Activated naive CD4-positive, alpha-beta T cell treated with anti-CD3 and anti-CD28 coated beads, Interleukin-2, amount 10 ng/mL, durations not matched to agents 7 days and 5 days (primary cell): ENCODE results near the gene NSMF.
"Not testable (repeated sequence)": the region's sequence is repeated elsewhere in the genome, so short reads cannot be mapped to it uniquely, and the experiment has no call there.

ENCODE experiments used
- CTCF ChIA-PET: fragments of 350-600 bp; sonication (Branson Sonifier 250); formaldehyde crosslinking; loops from one replicate; lab custom pipeline; 2021; ENCODE audit warnings: antibody characterized with exemption; lab: Charles Lee
- DNase-seq: peaks from one replicate; pipeline ENCODE4 v3.0.0-alpha.2; 2020
- H3K27ac Mint-ChIP-seq: one replicate; pipeline ENCODE4 v1.8.0; 2021; ENCODE audit warnings: mild to moderate bottlenecking, moderate library complexity, mixed read lengths
- H3K27me3 Mint-ChIP-seq: one replicate; pipeline ENCODE4 v1.8.0; 2021; ENCODE audit warnings: mild to moderate bottlenecking, mixed read lengths
- H3K36me3 Mint-ChIP-seq: one replicate; pipeline ENCODE4 v1.8.0; 2021; ENCODE audit warnings: mixed read lengths
- H3K4me1 Mint-ChIP-seq: one replicate; pipeline ENCODE4 v1.8.0; 2021; ENCODE audit warnings: mixed read lengths
- H3K4me3 Mint-ChIP-seq: one replicate; pipeline ENCODE4 v1.8.0; 2021; ENCODE audit warnings: mild to moderate bottlenecking, moderate library complexity, mixed read lengths
- H3K9me3 Mint-ChIP-seq: one replicate; pipeline ENCODE4 v1.8.0; 2021; ENCODE audit warnings: mixed read lengths

Gene NSMF

DNA sequence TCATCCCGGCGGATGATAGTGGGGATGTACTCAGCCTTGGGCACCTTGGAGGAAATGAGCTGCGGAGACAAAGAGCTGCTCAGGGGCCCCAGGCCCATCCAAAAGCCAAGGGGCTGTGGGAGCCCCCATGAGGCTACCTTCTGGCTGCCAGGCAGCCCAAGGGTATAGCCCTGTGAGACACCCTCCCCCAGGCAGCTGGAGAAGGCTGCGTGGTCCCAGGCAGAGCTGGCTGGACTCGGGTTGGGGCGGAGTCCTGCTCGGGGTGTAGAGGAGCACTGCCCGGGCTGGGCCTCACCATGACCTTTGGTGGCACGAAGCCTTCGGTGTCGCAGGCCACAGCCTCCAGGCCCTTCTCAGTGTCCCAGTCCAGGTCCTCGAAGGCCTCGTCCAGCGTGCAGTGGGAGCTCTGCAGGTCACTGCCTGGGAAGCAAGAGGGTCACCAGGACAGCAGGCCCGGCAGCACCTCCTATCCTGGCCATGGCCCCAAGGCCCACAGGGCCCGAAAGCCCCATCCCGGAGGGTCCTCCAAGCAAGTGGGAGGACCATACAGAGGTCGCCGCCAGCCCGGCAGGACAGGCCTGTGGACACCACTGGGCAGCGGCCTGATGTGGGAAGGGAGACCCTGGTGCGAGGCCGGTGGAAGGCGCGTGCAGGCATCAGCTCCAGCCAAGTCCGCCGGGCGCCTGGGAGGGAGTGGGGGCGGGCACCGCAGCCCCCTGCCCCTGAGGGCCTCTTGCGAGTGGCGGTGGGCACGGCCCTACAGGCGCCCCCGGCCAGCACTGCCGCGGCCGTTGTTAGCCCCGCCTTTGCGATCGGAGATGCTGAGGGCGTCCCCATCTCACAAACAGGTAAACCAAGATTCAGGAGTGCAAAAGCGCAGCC, 6.1 kb downstream of the NSMF start:
- Mint-ChIP-seq H3K9me3 (no peaks in the 10 kb centered on the region), H3K27me3 (no peaks in the 10 kb centered on the region), H3K36me3 (peaks cover 18% of the 10 kb centered on the region), H3K4me1 (peaks cover 54% of the 10 kb centered on the region), H3K4me3 (no peak overlapping the region), H3K27ac (no peak overlapping the region)
- peak; percentile 20 for DNase-seq
- CTCF ChIA-PET: interaction anchor here (0.8 kb wide), 1 partner anchor 10 kb away, joined by 4 read pairs; no protein-coding TSS in a partner anchor

DNA sequence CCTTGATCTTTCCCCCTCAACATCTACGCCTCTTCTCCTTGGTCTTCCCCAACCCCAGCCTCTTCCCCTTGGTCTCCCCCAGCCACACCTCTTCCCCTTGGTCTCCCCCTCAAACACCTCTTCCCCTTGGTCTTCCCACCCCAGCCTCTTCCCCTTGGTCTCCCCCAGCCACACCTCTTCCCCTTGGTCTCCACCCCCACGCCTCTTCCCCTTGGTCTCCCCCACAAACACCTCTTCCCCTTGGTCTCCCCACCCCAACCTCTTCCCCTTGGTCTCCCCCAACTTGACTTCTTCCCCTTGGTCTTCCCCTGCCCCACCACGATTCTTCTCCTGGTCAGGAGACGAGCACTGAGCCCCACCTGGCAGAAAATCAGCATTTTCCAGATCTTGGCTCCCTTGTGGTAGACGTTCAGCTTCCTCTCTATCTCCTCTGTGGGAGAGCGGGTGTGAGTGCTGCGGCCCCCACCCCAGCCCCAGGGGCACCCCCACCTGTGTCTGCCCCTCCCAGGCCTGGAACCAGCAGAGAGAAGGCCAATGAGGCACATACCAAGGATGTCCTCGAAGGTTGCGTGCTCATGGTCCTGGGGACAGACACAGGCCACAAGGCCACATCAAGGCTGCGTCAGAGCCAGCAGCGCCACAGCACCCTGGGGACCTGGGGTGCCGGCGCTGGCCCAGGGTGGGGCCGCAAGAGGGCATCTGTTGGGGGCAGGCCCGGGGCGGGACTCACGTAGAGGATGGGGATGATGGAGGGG, 7.0 kb downstream of the NSMF start:
- Mint-ChIP-seq H3K27me3 (peaks cover 5% of the 10 kb centered on the region), H3K4me1 (peaks cover 54% of the 10 kb centered on the region), H3K4me3 (no peak overlapping the region), H3K27ac (peak overlapping the region; percentile 64), H3K36me3 (peaks cover 18% of the 10 kb centered on the region), H3K9me3 (no peaks in the 10 kb centered on the region)
- CTCF ChIA-PET: interaction anchor here (0.8 kb wide), 1 partner anchor 9 kb away, joined by 4 read pairs; no protein-coding TSS in a partner anchor
- DNase-seq: peak; percentile 24

DNA sequence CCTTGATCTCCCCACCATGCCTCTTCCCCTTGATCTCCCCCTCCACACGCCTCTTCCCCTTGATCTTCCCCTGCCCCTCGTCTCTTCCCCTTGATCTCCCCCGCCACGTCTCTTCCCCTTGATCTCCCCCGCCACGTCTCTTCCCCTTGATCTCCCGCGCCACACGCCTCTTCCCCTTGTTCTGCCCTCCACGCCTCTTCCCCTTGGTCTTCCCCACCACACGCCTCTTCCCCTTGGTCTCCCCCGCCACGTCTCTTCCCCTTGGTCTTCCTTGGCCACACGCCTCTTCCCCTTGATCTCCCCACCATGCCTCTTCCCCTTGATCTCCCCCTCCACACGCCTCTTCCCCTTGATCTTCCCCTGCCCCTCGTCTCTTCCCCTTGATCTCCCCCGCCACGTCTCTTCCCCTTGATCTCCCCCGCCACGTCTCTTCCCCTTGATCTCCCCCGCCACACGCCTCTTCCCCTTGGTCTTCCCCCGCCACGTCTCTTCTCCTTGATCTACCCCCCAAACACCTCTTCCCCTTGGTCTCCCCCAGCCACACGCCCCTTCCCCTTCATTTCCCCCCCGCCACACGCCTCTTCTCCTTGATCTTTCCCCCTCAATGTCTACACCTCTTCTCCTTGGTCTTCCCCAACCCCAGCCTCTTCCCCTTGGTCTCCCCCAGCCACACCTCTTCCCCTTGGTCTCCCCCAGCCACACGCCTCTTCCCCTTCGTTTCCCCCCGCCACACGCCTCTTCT, 7.7 kb downstream of the NSMF start:
- H3K36me3 Mint-ChIP-seq: peaks cover 16% of the 10 kb centered on the region
- H3K4me3 Mint-ChIP-seq, CTCF ChIA-PET, H3K9me3 Mint-ChIP-seq, H3K27ac Mint-ChIP-seq: not testable (repeated sequence)
- peaks cover 12% of the 10 kb centered on the region for H3K27me3 Mint-ChIP-seq
- peak; percentile 39 for DNase-seq
- H3K4me1 Mint-ChIP-seq: peaks cover 52% of the 10 kb centered on the region

DNA sequence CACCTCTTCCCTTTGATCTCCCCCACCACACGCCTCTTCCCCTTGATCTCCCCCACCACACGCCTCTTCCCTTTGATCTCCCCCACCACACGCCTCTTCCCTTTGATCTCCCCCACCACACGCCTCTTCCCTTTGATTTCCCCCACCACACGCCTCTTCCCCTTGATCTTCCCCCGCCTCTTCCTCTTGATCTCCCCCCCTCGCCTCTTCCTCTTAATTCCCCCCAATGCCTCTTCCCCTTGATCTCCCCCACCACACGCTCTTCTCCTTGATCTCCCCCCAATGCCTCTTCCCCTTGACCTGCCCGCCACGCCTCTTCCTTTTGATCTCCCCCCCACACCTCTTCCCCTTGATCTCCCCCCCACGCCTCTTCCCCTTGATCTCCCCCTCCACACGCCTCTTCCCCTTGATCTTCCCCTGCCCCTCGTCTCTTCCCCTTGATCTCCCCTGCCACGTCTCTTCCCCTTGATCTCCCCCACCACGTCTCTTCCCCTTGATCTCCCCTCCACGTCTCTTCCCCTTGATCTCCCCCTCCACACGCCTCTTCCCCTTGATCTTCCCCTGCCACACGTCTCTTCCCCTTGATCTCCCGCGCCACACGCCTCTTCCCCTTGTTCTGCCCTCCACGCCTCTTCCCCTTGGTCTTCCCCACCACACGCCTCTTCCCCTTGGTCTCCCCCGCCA, 8.5 kb downstream of the NSMF start:
- H3K4me3 Mint-ChIP-seq, H3K9me3 Mint-ChIP-seq, CTCF ChIA-PET: not testable (repeated sequence)
- Mint-ChIP-seq H3K36me3 (peaks cover 13% of the 10 kb centered on the region), H3K27me3 (peaks cover 19% of the 10 kb centered on the region), H3K27ac (peak overlapping the region; percentile 58), H3K4me1 (peaks cover 49% of the 10 kb centered on the region)
- DNase-seq: peak; percentile 59

DNA sequence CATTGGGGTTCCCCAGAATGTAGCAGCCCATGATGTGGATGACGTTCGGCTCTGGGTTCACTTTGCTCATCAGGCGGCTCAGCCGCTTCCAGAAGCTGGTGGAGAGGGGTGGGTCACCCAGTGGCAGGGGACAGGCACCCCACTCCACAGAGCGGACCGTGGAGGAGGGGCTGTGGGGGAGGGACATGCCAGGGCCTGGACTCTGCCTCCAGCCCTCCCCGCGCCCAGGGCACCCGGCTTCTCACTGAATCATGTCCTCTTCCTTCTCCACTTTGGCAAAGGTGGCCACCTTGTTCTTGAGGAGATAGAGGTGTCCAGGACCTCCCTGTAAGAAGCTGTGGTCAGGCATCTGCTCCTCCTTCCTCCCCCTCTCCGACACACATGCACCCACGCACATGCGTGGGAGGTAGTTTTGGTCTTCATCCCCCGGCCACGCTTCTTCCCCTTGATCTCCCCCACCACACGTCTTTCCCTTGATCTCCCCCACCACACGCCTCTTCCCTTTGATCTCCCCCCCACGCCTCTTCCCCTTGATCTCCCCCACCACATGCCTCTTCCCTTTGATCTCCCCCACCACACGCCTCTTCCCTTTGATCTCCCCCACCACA, 9.1 kb downstream of the NSMF start:
- CTCF ChIA-PET: no interaction called here
- Mint-ChIP-seq H3K36me3 (peaks cover 12% of the 10 kb centered on the region), H3K9me3 (no peaks in the 10 kb centered on the region), H3K27me3 (peaks cover 26% of the 10 kb centered on the region), H3K4me1 (peaks cover 54% of the 10 kb centered on the region), H3K27ac (no peak overlapping the region), H3K4me3 (no peak overlapping the region)
- DNase-seq: peak; percentile 61

DNA sequence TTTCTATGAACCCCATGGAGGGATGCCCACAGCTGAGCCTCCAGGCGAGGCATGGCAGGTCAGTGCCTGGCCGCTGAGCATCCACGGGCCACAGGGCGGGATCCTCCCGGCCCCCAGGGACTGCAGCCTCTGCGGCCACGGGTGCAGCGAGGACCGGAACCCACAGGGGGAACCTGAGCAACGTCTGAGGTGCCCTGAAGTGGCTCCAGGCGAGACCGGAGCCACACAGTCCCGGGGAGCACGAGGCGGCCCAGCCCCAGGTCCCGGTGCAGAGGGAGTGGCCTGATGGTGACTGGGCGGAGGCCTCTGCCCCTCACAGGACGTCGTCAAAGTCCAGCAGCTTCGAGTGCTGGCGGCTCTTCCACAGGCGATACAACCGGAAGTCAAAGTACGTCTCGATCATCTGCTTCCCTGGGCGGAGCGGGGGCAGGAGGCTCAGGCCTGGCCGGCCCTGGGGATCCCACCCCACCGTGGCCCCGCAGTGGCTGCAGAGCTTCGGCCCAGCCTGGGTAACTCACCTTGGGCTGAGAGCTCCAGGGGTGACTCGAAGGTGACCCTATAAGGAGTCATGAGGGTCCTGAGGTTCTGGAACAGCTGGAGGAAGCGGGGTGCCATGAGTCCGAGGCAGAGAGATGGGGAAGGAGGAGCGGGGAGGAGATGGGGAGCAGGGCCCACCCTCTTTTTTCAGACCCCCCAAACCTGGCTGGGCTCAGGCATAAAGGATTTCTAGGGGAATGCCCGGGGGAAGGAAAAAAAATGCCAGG, 9.9 kb downstream of the NSMF start:
- Mint-ChIP-seq H3K36me3 (peaks cover 12% of the 10 kb centered on the region), H3K4me3 (no peak overlapping the region), H3K27ac (no peak overlapping the region), H3K4me1 (peaks cover 54% of the 10 kb centered on the region), H3K9me3 (no peaks in the 10 kb centered on the region), H3K27me3 (peaks cover 30% of the 10 kb centered on the region)
- peak; percentile 20 for DNase-seq
- CTCF ChIA-PET: no interaction called here

DNA sequence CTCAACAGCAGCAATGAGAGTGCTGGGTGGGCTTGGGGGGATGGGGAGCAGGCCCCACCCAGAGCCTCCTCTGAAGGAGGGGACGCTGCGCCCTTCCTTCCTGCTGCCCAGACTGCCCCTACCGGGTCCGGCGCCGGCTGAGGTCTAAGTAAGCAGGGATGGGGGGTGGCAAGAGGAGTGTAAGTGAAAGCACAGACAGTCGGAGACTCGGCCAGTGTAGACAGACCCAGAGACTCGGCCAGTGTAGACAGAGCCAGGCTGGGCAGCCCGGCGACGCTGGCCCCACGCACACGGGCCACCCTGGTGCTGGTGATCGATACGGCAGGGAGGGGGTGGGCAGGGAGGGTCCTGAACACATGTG, 10.6 kb downstream of the NSMF start:
- H3K36me3 Mint-ChIP-seq: peaks cover 10% of the 10 kb centered on the region
- DNase-seq: peak; percentile 18
- H3K27ac Mint-ChIP-seq: no peak overlapping the region
- H3K27me3 Mint-ChIP-seq: peaks cover 32% of the 10 kb centered on the region
- H3K4me3 Mint-ChIP-seq: no peak overlapping the region
- no peaks in the 10 kb centered on the region for H3K9me3 Mint-ChIP-seq
- peaks cover 50% of the 10 kb centered on the region for H3K4me1 Mint-ChIP-seq
- CTCF ChIA-PET: interaction anchor here (0.6 to 0.8 kb wide), 2 partner anchors 14 to 110 kb away, joined by 3 to 4 read pairs; no protein-coding TSS in a partner anchor

DNA sequence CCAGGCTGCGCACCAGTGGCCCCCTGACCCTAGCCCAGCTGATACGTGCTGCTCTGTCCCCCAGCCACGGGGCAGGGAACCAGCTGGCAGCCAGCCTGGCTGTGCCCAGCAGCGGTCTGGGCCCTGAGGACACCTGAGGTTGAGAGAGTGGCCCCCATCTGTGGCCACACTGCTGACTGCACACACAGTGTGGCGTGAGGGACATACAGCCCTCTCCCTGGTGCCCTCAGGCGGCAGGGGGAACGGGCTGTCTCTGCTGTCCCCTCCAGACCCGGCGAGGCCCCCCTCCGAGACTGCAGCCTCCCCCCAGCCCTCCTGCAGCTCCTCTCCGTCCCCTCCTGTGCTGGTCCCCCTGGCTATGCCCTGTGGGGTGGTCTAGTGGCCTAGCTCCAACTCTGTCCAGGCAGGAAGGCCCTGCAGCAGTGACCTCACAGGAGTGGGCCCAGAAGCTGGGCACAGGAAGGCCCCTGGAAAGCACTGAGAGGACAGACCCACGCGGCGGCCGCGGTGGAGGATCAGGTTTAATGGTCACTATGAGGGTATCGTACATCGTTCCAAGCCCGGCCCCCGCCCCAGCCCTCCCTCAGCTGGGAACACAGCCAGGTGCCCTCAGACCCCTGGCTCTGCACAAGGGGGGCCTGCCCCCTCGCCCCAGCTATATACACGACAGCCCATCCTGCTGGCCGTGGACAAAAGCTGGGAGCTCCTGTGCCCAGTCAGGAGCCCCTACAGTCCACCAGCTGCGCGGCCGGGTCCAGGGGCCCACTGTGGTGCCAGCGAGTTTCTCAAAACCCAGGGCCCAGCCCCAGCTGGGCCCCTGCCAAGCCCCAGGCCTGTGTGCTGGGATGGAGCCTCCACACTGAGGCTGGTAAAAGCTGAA, 11.2 kb downstream of the NSMF start:
- Mint-ChIP-seq H3K27me3 (peaks cover 37% of the 10 kb centered on the region), H3K27ac (no peak overlapping the region), H3K4me3 (no peak overlapping the region), H3K9me3 (no peaks in the 10 kb centered on the region), H3K4me1 (peaks cover 47% of the 10 kb centered on the region), H3K36me3 (peaks cover 7% of the 10 kb centered on the region)
- CTCF ChIA-PET: interaction anchor here (0.6 to 0.8 kb wide), 2 partner anchors 14 to 109 kb away, joined by 3 to 4 read pairs; no protein-coding TSS in a partner anchor
- no peak for DNase-seq

DNA sequence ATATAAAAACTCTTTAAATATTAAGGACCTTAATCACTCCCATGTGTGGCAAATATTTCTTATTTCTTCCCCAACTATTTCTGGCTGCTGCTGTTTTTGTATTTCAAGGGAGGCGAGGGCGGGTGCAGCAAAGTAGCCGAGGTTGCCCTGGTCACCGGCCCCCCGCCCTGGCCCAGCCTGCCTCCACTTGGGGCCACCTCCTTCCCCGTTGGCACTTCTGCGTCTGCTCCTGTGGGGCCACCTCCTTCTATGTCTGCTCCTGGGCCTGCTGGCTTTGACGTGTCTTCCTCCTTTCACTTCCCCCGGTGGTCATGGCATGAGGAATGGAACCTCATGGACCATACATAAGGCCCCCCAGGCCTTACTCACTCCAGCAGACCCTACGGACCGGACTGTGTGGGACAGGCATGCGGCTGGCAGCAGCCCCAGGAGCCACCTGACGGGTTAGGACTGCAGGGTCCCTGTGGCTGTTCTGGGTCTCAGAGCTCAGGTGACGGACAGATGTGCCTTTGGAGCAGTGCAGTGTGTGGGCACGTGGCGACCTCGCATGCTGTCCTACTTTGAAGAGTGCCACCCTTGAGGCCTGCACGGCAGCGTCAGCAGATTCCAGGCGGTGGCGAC, 12.2 kb downstream of the NSMF start:
- DNase-seq: no peak
- no peak overlapping the region for H3K27ac Mint-ChIP-seq
- H3K4me3 Mint-ChIP-seq: no peak overlapping the region
- peaks cover 7% of the 10 kb centered on the region for H3K36me3 Mint-ChIP-seq
- CTCF ChIA-PET: interaction anchor here (0.6 to 1.8 kb wide), 2 partner anchors 153 to 197 kb away, joined by 3 to 7 read pairs; no protein-coding TSS in a partner anchor
- H3K9me3 Mint-ChIP-seq: no peaks in the 10 kb centered on the region
- peaks cover 39% of the 10 kb centered on the region for H3K4me1 Mint-ChIP-seq
- peaks cover 47% of the 10 kb centered on the region for H3K27me3 Mint-ChIP-seq

DNA sequence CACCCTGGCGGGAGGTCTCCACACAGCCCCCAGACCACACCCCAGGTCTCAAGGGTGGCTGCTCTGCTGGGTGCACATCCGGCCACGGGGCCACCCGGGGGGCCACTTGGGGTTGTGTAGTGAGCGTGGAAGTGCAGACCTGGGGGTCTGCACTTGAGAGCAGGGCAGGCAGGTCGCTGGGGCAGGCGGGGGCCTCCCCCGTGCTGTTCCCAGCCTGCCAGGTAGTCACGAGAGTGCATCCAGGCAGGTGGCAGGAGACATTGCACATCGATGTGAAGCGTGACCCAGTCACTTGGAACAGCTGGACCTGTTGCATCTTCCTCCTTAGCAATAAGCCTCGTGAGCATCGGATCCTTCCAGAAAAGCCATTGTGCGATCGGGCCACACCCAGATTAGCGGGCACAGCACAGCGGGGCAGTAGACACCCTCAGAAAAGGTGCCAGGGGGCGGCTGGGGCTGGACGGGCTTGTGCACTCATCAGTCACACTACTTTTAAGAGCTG, 13.2 kb downstream of the NSMF start:
- DNase-seq: no peak
- Mint-ChIP-seq H3K27me3 (peaks cover 50% of the 10 kb centered on the region), H3K27ac (no peak overlapping the region), H3K36me3 (peaks cover 7% of the 10 kb centered on the region), H3K4me3 (no peak overlapping the region), H3K9me3 (no peaks in the 10 kb centered on the region), H3K4me1 (peaks cover 35% of the 10 kb centered on the region)
- CTCF ChIA-PET: interaction anchor here (0.6 to 1.8 kb wide), 4 partner anchors 16 to 196 kb away, joined by 3 to 7 read pairs (median 4); no protein-coding TSS in a partner anchor

DNA sequence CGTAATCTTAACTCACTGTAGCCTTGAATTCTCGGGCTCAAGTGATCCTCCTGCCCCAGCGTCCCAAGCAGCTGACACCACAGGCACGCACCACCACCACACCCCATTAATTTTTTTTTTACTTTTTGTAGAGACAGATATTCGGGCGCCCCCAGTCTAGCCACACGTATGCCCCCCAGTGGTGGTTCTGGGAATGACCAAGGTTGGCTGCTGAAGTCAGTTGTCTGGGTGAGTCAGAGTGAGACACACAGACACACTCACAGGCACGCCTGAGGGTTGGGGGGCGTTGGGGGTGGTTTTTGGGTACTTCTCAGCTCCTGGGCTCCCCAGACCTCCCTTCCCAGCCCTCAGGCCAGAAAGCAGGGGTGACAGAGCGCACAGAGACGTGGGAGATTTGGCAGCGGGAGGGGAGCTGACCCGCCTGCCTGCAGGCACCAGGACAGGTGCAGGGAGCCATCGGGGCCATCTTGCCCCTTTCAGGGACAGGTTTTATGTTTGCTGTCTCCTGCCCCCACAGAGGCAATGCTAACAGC, 13.8 kb downstream of the NSMF start:
- no peak overlapping the region for H3K27ac Mint-ChIP-seq
- peaks cover 7% of the 10 kb centered on the region for H3K36me3 Mint-ChIP-seq
- no peaks in the 10 kb centered on the region for H3K9me3 Mint-ChIP-seq
- no peak overlapping the region for H3K4me3 Mint-ChIP-seq
- peak; percentile 91 for DNase-seq
- H3K4me1 Mint-ChIP-seq: peaks cover 31% of the 10 kb centered on the region
- H3K27me3 Mint-ChIP-seq: peaks cover 50% of the 10 kb centered on the region
- CTCF ChIA-PET: interaction anchor here (0.6 to 1.8 kb wide), 4 partner anchors 16 to 377 kb away, joined by 3 to 7 read pairs (median 4); no protein-coding TSS in a partner anchor
